Trophoblast cell (in vitro differentiated cells and primary cell): ENCODE results near the gene SBK1.

Experiments
- DNase-seq, 2 donors: peaks; one replicate each; pipeline ENCODE4 v3.0.0-alpha.2; 2016
- H2AFZ ChIP-seq: 2 replicates; pipeline ENCODE4 v1.6.1; 2013; ENCODE audit warnings: low read length, moderate library complexity, mild to moderate bottlenecking; ENCODE audit not compliant: insufficient read depth, poor library complexity
- H2AK5ac ChIP-seq: 2 replicates; pipeline ENCODE4 v1.6.1; 2013; ENCODE audit warnings: mild to moderate bottlenecking, low read length
- H2BK120ac ChIP-seq: 2 replicates; pipeline ENCODE4 v1.6.1; 2013; ENCODE audit warnings: low read length, mild to moderate bottlenecking, moderate library complexity; ENCODE audit not compliant: insufficient read depth, poor library complexity
- H2BK12ac ChIP-seq: 2 replicates; pipeline ENCODE4 v1.6.1; 2013; ENCODE audit warnings: mild to moderate bottlenecking, low read length, moderate library complexity
- H2BK5ac ChIP-seq: 2 replicates; pipeline ENCODE4 v1.6.1; 2013; ENCODE audit warnings: low read length, low read depth, moderate library complexity, mild to moderate bottlenecking; ENCODE audit not compliant: poor library complexity
- H3K14ac ChIP-seq: 2 replicates; pipeline ENCODE4 v1.6.1; 2013; ENCODE audit warnings: mild to moderate bottlenecking, low read length
- H3K18ac ChIP-seq: 2 replicates; pipeline ENCODE4 v1.6.1; 2013; ENCODE audit warnings: mild to moderate bottlenecking, low read length
- H3K23ac ChIP-seq: 2 replicates; pipeline ENCODE4 v1.6.1; 2013; ENCODE audit warnings: low read length
- H3K27ac ChIP-seq: 2 replicates; pipeline ENCODE4 v1.5.1; 2013; ENCODE audit warnings: low read depth, mild to moderate bottlenecking, inconsistent platforms, low read length, moderate library complexity
- H3K27me3 ChIP-seq: 2 replicates; pipeline ENCODE4 v1.6.1; 2013; ENCODE audit warnings: inconsistent platforms, mild to moderate bottlenecking, low read length, moderate library complexity; ENCODE audit not compliant: insufficient read depth
- H3K36me3 ChIP-seq, 2 experiments: 1 replicate in 1 of 2; 2 replicates in 1 of 2; pipeline ENCODE4 v1.6.1; 2013; ENCODE audit warnings: low read length in 2 of 2, mild to moderate bottlenecking in 2 of 2, moderate library complexity in 1 of 2; ENCODE audit not compliant: insufficient read depth in 2 of 2, control insufficient read depth in 1 of 2
- H3K4ac ChIP-seq: 2 replicates; pipeline ENCODE4 v1.6.1; 2013; ENCODE audit warnings: low read depth, mild to moderate bottlenecking, low read length, moderate library complexity
- H3K4me1 ChIP-seq, 2 experiments: 1 replicate in 1 of 2; 2 replicates in 1 of 2; pipeline ENCODE4 v1.6.1; 2013; ENCODE audit warnings: low read length in 2 of 2, mild to moderate bottlenecking in 2 of 2, moderate library complexity in 1 of 2; ENCODE audit not compliant: insufficient read depth in 2 of 2, control insufficient read depth in 1 of 2
- H3K4me2 ChIP-seq: 2 replicates; pipeline ENCODE4 v1.6.1; 2013; ENCODE audit warnings: inconsistent platforms, mild to moderate bottlenecking, low read length, moderate library complexity
- H3K4me3 ChIP-seq: 2 replicates; pipeline ENCODE4 v1.5.1; 2013; ENCODE audit warnings: mild to moderate bottlenecking, low read depth, low read length, inconsistent platforms
- H3K79me1 ChIP-seq: one replicate; pipeline ENCODE4 v1.6.1; 2013; ENCODE audit warnings: low read length
- H3K79me2 ChIP-seq: 2 replicates; pipeline ENCODE4 v1.6.1; 2013; ENCODE audit warnings: low read length, mild to moderate bottlenecking; ENCODE audit not compliant: control insufficient read depth, insufficient read depth, poor library complexity
- H3K9ac ChIP-seq: 2 replicates; pipeline ENCODE4 v1.6.1; 2013; ENCODE audit warnings: mild to moderate bottlenecking, low read length
- H3K9me3 ChIP-seq: 2 replicates; pipeline ENCODE4 v1.6.1; 2013; ENCODE audit warnings: low read depth, mild to moderate bottlenecking, control low read depth, inconsistent platforms, low read length; ENCODE audit not compliant: insufficient read depth
- H4K12ac ChIP-seq: 2 replicates; pipeline ENCODE4 v1.6.1; 2013; ENCODE audit warnings: low read depth, mild to moderate bottlenecking, low read length, moderate library complexity
- H4K8ac ChIP-seq: 2 replicates; pipeline ENCODE4 v1.6.1; 2013; ENCODE audit warnings: low read depth, mild to moderate bottlenecking, low read length, moderate library complexity
- H4K91ac ChIP-seq: one replicate; pipeline ENCODE4 v1.6.1; 2013; ENCODE audit warnings: low read depth, mild to moderate bottlenecking, low read length, moderate library complexity
- WGBS: extraction: QIAGEN DNeasy Blood & Tissue Kit; methylation state at CpG from one replicate; pipeline ENCODE4 v1.1.7; 2013; ENCODE audit warnings: missing lambda C conversion rate; ENCODE audit not compliant: insufficient read length, insufficient coverage; ENCODE audit errors: extremely low coverage; 5-methylcytosine and 5-hydroxymethylcytosine counted together

Gene SBK1

GRCh38 chr16:28264656-28265055 is 27.7 kb upstream of the SBK1 start:
- Histone ChIP-seq H2BK120ac (no peak overlapping the region), H3K27me3 (no peaks in the 10 kb centered on the region), H3K9me3 (no peaks in the 10 kb centered on the region), H3K79me1 (no peaks in the 10 kb centered on the region), H3K18ac (no peak overlapping the region), H2AK5ac (no peak overlapping the region), H2BK12ac (no peak overlapping the region), H3K4me3 (no peak overlapping the region), H3K36me3 (no peaks in the 10 kb centered on the region), H4K12ac (no peak overlapping the region), H3K9ac (no peak overlapping the region), H3K79me2 (no peaks in the 10 kb centered on the region), H2AFZ (no peak overlapping the region), H3K23ac (no peak overlapping the region), H3K4ac (no peak overlapping the region), H3K4me2 (no peak overlapping the region), H3K4me1 (no peaks in the 10 kb centered on the region), H4K91ac (no peak overlapping the region), H4K8ac (no peak overlapping the region), H3K27ac (no peak overlapping the region), H2BK5ac (no peak overlapping the region), H3K14ac (no peak overlapping the region)
- no CpG with 5 or more reads among the region's 14 CpGs for WGBS
- DNase-seq: peak; percentile 50 to 58

- no peak overlapping the region for H4K91ac ChIP-seq
- no peak overlapping the region for H3K18ac ChIP-seq
- no peak overlapping the region for H3K27ac ChIP-seq
- no peak for DNase-seq
- H3K36me3 ChIP-seq: no peaks in the 10 kb centered on the region
- no peak overlapping the region for H2AFZ ChIP-seq
- no peaks in the 10 kb centered on the region for H3K79me2 ChIP-seq
- no peaks in the 10 kb centered on the region for H3K79me1 ChIP-seq
- H3K23ac ChIP-seq: no peak overlapping the region
- H4K8ac ChIP-seq: no peak overlapping the region
- H2AK5ac ChIP-seq: no peak overlapping the region
- H2BK12ac ChIP-seq: no peak overlapping the region
- no peak overlapping the region for H2BK120ac ChIP-seq
- WGBS: no CpG with 5 or more reads among the region's 5 CpGs
- H4K12ac ChIP-seq: no peak overlapping the region
- no peak overlapping the region for H3K14ac ChIP-seq
- no peak overlapping the region for H3K4ac ChIP-seq
- no peak overlapping the region for H2BK5ac ChIP-seq
- no peak overlapping the region for H3K4me2 ChIP-seq
- H3K9me3 ChIP-seq: no peaks in the 10 kb centered on the region
- no peak overlapping the region for H3K9ac ChIP-seq
- no peaks in the 10 kb centered on the region for H3K4me1 ChIP-seq
- H3K27me3 ChIP-seq: no peaks in the 10 kb centered on the region
- no peak overlapping the region for H3K4me3 ChIP-seq
These were observed 26.5 kb upstream of the SBK1 start for GRCh38 chr16:28265822-28266221.

GRCh38 chr16:28267356-28267755 is 25.0 kb upstream of the SBK1 start:
- Histone ChIP-seq H4K12ac (no peak overlapping the region), H3K9me3 (no peaks in the 10 kb centered on the region), H2AK5ac (no peak overlapping the region), H3K27me3 (no peaks in the 10 kb centered on the region), H3K79me1 (no peaks in the 10 kb centered on the region), H3K9ac (no peak overlapping the region), H3K14ac (no peak overlapping the region), H2BK5ac (no peak overlapping the region), H2BK12ac (no peak overlapping the region), H4K91ac (no peak overlapping the region), H3K23ac (no peak overlapping the region), H2BK120ac (no peak overlapping the region), H3K4me2 (no peak overlapping the region), H3K18ac (no peak overlapping the region), H3K27ac (no peak overlapping the region), H2AFZ (no peak overlapping the region), H4K8ac (no peak overlapping the region), H3K36me3 (no peaks in the 10 kb centered on the region), H3K4me3 (no peak overlapping the region), H3K4me1 (no peaks in the 10 kb centered on the region), H3K4ac (no peak overlapping the region), H3K79me2 (no peaks in the 10 kb centered on the region)
- no peak for DNase-seq
- WGBS: no CpG with 5 or more reads among the region's 2 CpGs

- no peak overlapping the region for H4K91ac ChIP-seq
- H2BK5ac ChIP-seq: no peak overlapping the region
- no peak overlapping the region for H3K27ac ChIP-seq
- no peak overlapping the region for H3K4me3 ChIP-seq
- no peak overlapping the region for H3K9ac ChIP-seq
- H3K23ac ChIP-seq: no peak overlapping the region
- H2BK12ac ChIP-seq: no peak overlapping the region
- H3K36me3 ChIP-seq: no peaks in the 10 kb centered on the region
- H4K12ac ChIP-seq: no peak overlapping the region
- no peak overlapping the region for H3K4ac ChIP-seq
- no peaks in the 10 kb centered on the region for H3K9me3 ChIP-seq
- H3K79me2 ChIP-seq: peaks cover 2% of the 10 kb centered on the region
- no peaks in the 10 kb centered on the region for H3K27me3 ChIP-seq
- peaks cover 0 to 4% of the 10 kb centered on the region in 2 experiments for H3K4me1 ChIP-seq
- H2AFZ ChIP-seq: no peak overlapping the region
- H3K4me2 ChIP-seq: no peak overlapping the region
- WGBS: no CpG with 5 or more reads among the region's 4 CpGs
- H4K8ac ChIP-seq: no peak overlapping the region
- no peak for DNase-seq
- H2BK120ac ChIP-seq: no peak overlapping the region
- no peak overlapping the region for H3K14ac ChIP-seq
- no peak overlapping the region for H3K18ac ChIP-seq
- H2AK5ac ChIP-seq: no peak overlapping the region
- H3K79me1 ChIP-seq: peaks cover 2% of the 10 kb centered on the region
These were observed 18.8 kb upstream of the SBK1 start for GRCh38 chr16:28273511-28273910.
